ENCODE data around the gene LMO1. TPM values are rescaled to one million over a fixed set of nuclear protein-coding genes. Genes with fewer than 3 reads are reported as not detected.

LMO1 gene
- not detected for total RNA-seq

DNA sequence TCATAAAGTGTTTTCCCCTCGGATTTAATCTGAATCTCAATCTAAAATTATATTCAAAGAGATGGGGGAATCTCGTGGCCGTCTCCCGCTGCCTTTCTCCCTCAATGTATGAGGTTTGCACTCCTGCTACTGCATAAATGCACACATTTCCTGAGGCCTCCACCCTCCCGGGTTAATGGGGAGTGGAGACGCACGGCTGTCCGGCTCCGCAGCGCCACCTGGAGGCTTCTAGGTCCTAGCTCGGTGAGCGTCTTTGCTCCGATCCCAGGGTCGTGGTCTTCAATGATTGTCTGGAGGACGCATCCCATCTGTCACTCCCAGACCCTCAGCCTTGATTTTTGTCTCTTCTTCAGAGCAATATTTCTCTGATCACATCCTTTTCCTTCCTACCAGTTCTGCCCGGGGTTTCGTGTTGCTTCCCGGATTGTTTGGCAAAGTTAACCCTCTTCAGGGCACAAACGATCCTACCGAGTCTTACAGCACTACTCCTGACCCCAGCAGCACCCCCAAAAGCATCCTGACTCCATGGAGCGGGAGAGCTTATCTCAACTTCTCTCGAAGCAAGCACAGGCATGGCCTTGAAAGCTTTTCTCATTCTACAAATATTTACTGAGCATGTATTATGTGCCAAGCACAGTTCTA lies at the start of gene LMO1:
Gene LMO1 (minus strand): TSS at position 110 of the 642 bp plus-strand sequence. CDS start 516 bp downstream, outside the sequence.
- H3K36me3 Mint-ChIP-seq (ENCODE audit: low read depth): no peaks in the 10 kb centered on the region

DNA sequence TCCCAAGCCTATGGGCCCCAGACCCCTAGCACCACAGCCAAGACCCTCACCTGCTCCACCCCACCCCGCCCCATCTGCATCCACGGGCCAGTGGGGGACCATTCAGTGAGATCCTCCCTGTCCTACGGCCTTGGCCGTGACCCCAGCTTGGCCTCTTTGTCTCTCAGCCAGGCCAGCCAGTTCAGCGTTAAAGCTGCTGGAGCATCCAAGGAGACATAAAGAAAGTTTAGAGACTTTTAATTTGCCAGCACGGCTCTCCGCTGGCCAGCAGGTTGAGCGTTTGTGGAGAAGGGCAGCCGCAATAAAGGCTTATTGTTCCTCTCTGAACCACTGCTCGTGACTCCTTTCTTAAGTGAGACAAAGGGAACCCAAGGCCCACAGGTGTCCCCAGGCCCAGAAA lies 49.3 kb upstream of the LMO1 start:
- Mint-ChIP-seq H3K36me3 (ENCODE audit: low read depth) (no peaks in the 10 kb centered on the region), H3K27me3 (ENCODE audit: low read depth) (no peaks in the 10 kb centered on the region), H3K27ac (no peak overlapping the region), H3K4me1 (ENCODE audit: low read depth) (no peaks in the 10 kb centered on the region), H3K9me3 (no peaks in the 10 kb centered on the region), H3K4me3 (no peak overlapping the region)
- intact Hi-C loops (cut with micrococcal nuclease): no loop called here
- CTCF ChIA-PET: no interaction called here
- no peak for DNase-seq

More for the DNA sequence above, at the start of gene LMO1:
- Mint-ChIP-seq H3K27ac (no peak within 1 kb of the TSS), H3K4me1 (ENCODE audit: low read depth) (peaks cover 13% of the 10 kb centered on the region), H3K4me3 (peak within 1 kb of the TSS; percentile 38), H3K27me3 (ENCODE audit: low read depth) (peaks cover 72% of the 10 kb centered on the region), H3K9me3 (no peaks in the 10 kb centered on the region)
- intact Hi-C loops (cut with micrococcal nuclease): loop anchor here (1.0 kb wide), 3 partner anchors 17 to 72 kb away; no protein-coding TSS in a partner anchor
- CTCF ChIA-PET: interaction anchor here (0.7 to 2.5 kb wide), 19 partner anchors 9 to 303 kb away, joined by 3 to 19 read pairs (median 5); no protein-coding TSS in a partner anchor
- DNase-seq: peak; percentile 86

GRCh38 chr11:8311366-8311765 lies 47.7 kb upstream of the LMO1 start:
- no peak for DNase-seq
- CTCF ChIA-PET: no interaction called here
- Mint-ChIP-seq H3K27ac (no peak overlapping the region), H3K27me3 (ENCODE audit: low read depth) (no peaks in the 10 kb centered on the region), H3K36me3 (ENCODE audit: low read depth) (no peaks in the 10 kb centered on the region), H3K9me3 (no peaks in the 10 kb centered on the region), H3K4me3 (no peak overlapping the region), H3K4me1 (ENCODE audit: low read depth) (no peaks in the 10 kb centered on the region)
- intact Hi-C loops (cut with micrococcal nuclease): no loop called here

GRCh38 chr11:8310743-8311298 lies 47.1 kb upstream of the LMO1 start:
- CTCF ChIA-PET: no interaction called here
- no peaks in the 10 kb centered on the region for H3K4me1 Mint-ChIP-seq (ENCODE audit: low read depth)
- no peak overlapping the region for H3K27ac Mint-ChIP-seq
- H3K27me3 Mint-ChIP-seq (ENCODE audit: low read depth): no peaks in the 10 kb centered on the region
- no peak for DNase-seq
- H3K9me3 Mint-ChIP-seq: no peaks in the 10 kb centered on the region
- H3K4me3 Mint-ChIP-seq: no peak overlapping the region
- intact Hi-C loops (cut with micrococcal nuclease): no loop called here
- no peaks in the 10 kb centered on the region for H3K36me3 Mint-ChIP-seq (ENCODE audit: low read depth)

GRCh38 chr11:8309862-8310261 lies 46.2 kb upstream of the LMO1 start:
- intact Hi-C loops (cut with micrococcal nuclease): no loop called here
- Mint-ChIP-seq H3K4me3 (no peak overlapping the region), H3K4me1 (ENCODE audit: low read depth) (no peaks in the 10 kb centered on the region), H3K36me3 (ENCODE audit: low read depth) (no peaks in the 10 kb centered on the region), H3K27me3 (ENCODE audit: low read depth) (no peaks in the 10 kb centered on the region), H3K9me3 (peaks cover under 1% of the 10 kb centered on the region), H3K27ac (no peak overlapping the region)
- no peak for DNase-seq
- CTCF ChIA-PET: no interaction called here

- Mint-ChIP-seq H3K4me1 (ENCODE audit: low read depth) (no peaks in the 10 kb centered on the region), H3K4me3 (no peak overlapping the region), H3K36me3 (ENCODE audit: low read depth) (no peaks in the 10 kb centered on the region), H3K9me3 (peaks cover 4% of the 10 kb centered on the region), H3K27me3 (ENCODE audit: low read depth) (peaks cover 2% of the 10 kb centered on the region), H3K27ac (no peak overlapping the region)
- intact Hi-C loops (cut with micrococcal nuclease): no loop called here
- CTCF ChIA-PET: no interaction called here
- DNase-seq: no peak
Observed at GRCh38 chr11:8309311-8309710, 45.6 kb upstream of the LMO1 start.

DNA sequence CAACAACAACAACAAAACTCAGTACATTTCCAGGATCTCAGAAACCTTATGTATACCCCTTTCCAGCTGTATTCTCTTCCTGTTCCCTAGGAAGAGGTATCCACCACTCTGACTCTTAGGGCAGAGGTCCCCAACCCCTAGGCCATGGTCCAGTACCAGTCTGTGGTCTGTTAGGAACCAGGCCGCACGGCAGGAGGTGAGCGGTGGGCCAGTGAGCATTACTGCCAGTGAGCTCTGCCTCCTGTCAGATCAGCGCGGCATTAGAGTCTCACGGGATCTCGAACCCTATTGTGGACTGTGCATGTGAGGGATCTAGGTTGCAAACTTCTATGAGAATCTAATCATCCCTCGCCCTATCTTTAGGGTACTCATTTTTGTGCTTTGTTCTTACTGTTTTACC lies 43.9 kb upstream of the LMO1 start:
- no peak overlapping the region for H3K4me3 Mint-ChIP-seq
- H3K27me3 Mint-ChIP-seq (ENCODE audit: low read depth): peaks cover 2% of the 10 kb centered on the region
- no peak for DNase-seq
- H3K27ac Mint-ChIP-seq: no peak overlapping the region
- H3K36me3 Mint-ChIP-seq (ENCODE audit: low read depth): no peaks in the 10 kb centered on the region
- H3K4me1 Mint-ChIP-seq (ENCODE audit: low read depth): no peaks in the 10 kb centered on the region
- intact Hi-C loops (cut with micrococcal nuclease): no loop called here
- CTCF ChIA-PET: interaction anchor here (0.6 kb wide), 1 partner anchor 435 kb away, joined by 3 read pairs; no protein-coding TSS in a partner anchor
- H3K9me3 Mint-ChIP-seq: peaks cover 9% of the 10 kb centered on the region

DNA sequence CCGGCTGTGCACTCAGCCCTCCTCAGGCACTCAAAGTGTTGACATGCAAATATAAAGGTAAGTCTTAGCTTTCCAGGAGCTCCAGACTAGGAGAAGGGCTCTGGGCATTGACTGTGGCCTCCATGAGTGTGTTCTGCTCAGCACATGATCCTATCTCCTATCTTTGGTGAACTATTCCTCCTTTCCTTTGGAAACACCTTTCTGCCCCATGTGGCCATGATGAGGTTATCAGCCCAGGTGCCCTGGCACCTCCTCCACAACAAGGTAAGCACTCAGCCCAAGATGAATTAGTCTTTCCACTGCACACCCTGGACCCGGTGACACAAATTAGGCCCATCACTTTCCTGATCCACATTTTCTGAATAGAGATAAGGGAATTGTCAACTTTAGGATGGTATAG lies 37.9 kb upstream of the LMO1 start:
- H3K36me3 Mint-ChIP-seq (ENCODE audit: low read depth): no peaks in the 10 kb centered on the region
- H3K9me3 Mint-ChIP-seq: peaks cover 15% of the 10 kb centered on the region
- intact Hi-C loops (cut with micrococcal nuclease): no loop called here
- H3K27me3 Mint-ChIP-seq (ENCODE audit: low read depth): peaks cover 11% of the 10 kb centered on the region
- DNase-seq: no peak
- H3K27ac Mint-ChIP-seq: no peak overlapping the region
- CTCF ChIA-PET: interaction anchor here (0.7 kb wide), 1 partner anchor 361 kb away, joined by 3 read pairs; no protein-coding TSS in a partner anchor
- H3K4me3 Mint-ChIP-seq: no peak overlapping the region
- no peaks in the 10 kb centered on the region for H3K4me1 Mint-ChIP-seq (ENCODE audit: low read depth)

- Mint-ChIP-seq H3K9me3 (peaks cover 10% of the 10 kb centered on the region), H3K4me1 (ENCODE audit: low read depth) (no peaks in the 10 kb centered on the region), H3K27me3 (ENCODE audit: low read depth) (peaks cover 9% of the 10 kb centered on the region), H3K36me3 (ENCODE audit: low read depth) (no peaks in the 10 kb centered on the region), H3K27ac (no peak overlapping the region), H3K4me3 (no peak overlapping the region)
- DNase-seq: no peak
- CTCF ChIA-PET: no interaction called here
- intact Hi-C loops (cut with micrococcal nuclease): no loop called here
Observed at GRCh38 chr11:8298801-8299786, 35.4 kb upstream of the LMO1 start.

- Mint-ChIP-seq H3K27me3 (ENCODE audit: low read depth) (peaks cover 9% of the 10 kb centered on the region), H3K36me3 (ENCODE audit: low read depth) (no peaks in the 10 kb centered on the region), H3K4me1 (ENCODE audit: low read depth) (no peaks in the 10 kb centered on the region), H3K27ac (no peak overlapping the region), H3K9me3 (peaks cover 9% of the 10 kb centered on the region), H3K4me3 (no peak overlapping the region)
- CTCF ChIA-PET: no interaction called here
- intact Hi-C loops (cut with micrococcal nuclease): no loop called here
- DNase-seq: no peak
Observed at GRCh38 chr11:8297781-8298440, 34.2 kb upstream of the LMO1 start.

DNA sequence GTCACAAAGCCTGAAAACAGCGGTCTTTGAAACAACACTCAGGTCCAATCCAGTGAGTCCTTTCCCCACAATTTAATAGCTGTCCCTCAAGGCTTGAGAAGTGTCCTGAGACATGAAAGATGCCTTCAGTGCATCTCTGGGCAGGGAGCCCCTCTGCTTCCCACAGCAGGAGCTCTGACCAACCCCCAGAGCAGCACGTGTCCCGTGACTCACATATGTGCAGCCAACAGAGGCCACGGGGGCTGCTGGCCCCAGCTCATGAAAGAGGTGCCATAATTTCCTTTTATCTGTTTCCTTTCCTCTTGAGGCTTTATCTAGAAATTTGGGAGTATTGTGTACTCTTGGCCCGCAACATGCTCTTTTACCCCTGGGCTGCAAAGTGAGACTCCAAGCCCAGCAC lies 33.2 kb upstream of the LMO1 start:
- CTCF ChIA-PET: no interaction called here
- H3K4me1 Mint-ChIP-seq (ENCODE audit: low read depth): no peaks in the 10 kb centered on the region
- intact Hi-C loops (cut with micrococcal nuclease): no loop called here
- DNase-seq: no peak
- peaks cover 9% of the 10 kb centered on the region for H3K27me3 Mint-ChIP-seq (ENCODE audit: low read depth)
- H3K36me3 Mint-ChIP-seq (ENCODE audit: low read depth): no peaks in the 10 kb centered on the region
- H3K27ac Mint-ChIP-seq: no peak overlapping the region
- no peak overlapping the region for H3K4me3 Mint-ChIP-seq
- H3K9me3 Mint-ChIP-seq: no peaks in the 10 kb centered on the region

- no peak for DNase-seq
- Mint-ChIP-seq H3K4me3 (no peak overlapping the region), H3K9me3 (no peaks in the 10 kb centered on the region), H3K36me3 (ENCODE audit: low read depth) (no peaks in the 10 kb centered on the region), H3K4me1 (ENCODE audit: low read depth) (no peaks in the 10 kb centered on the region), H3K27ac (no peak overlapping the region), H3K27me3 (ENCODE audit: low read depth) (peaks cover 5% of the 10 kb centered on the region)
- intact Hi-C loops (cut with micrococcal nuclease): no loop called here
- CTCF ChIA-PET: no interaction called here
Observed at GRCh38 chr11:8296038-8296649, 32.5 kb upstream of the LMO1 start.

Measured in activated naive CD4-positive, alpha-beta T cell treated with anti-CD3 and anti-CD28 coated beads for 36 hours (primary cell).